Esophagus squamous epithelium (tissue), 5 donors: ENCODE results near the gene BCAM. TPM values are rescaled to one million over a fixed set of nuclear protein-coding genes. Genes with fewer than 3 reads are reported as not detected.
"Not testable (repeated sequence)": the region's sequence is repeated elsewhere in the genome, so short reads cannot be mapped to it uniquely, and the experiment has no call there.

Source experiments
- DNase-seq: peaks from one replicate; lab custom pipeline; 2025; lab: John Stamatoyannopoulos, UW
- H3K27ac ChIP-seq, 4 donors: fragments of 200-600 bp; sonication (generic); one replicate each; pipeline ENCODE4 v1.5.1; 2016 to 2019; ENCODE audit warnings: mild to moderate bottlenecking in 1 of 4
- H3K27me3 ChIP-seq, 4 donors: fragments of 200-600 bp; sonication (generic); 1 replicate in 3 of 4; 2 replicates in 1 of 4; pipeline versions ENCODE4 v1.5.1 to v1.6.0; 2017 to 2021; ENCODE audit warnings: antibody characterized with exemption in 1 of 4
- H3K36me3 ChIP-seq, 3 donors: fragments of 200-600 bp; sonication (generic); one replicate each; pipeline ENCODE4 v1.5.1; 2016 to 2019
- H3K4me1 ChIP-seq, 3 donors: fragments of 200-600 bp; sonication (generic); one replicate each; pipeline ENCODE4 v1.5.1; 2017 to 2019
- H3K4me3 ChIP-seq, 4 donors: fragments of 200-600 bp; sonication (generic); 1 replicate in 3 of 4; 2 replicates in 1 of 4; pipeline ENCODE4 v1.5.1; 2016 to 2019; ENCODE audit warnings: mild to moderate bottlenecking in 2 of 4, moderate library complexity in 1 of 4
- H3K9me3 ChIP-seq, 3 donors: fragments of 200-600 bp; sonication (generic); one replicate each; pipeline ENCODE4 v1.5.1; 2016 to 2019
- POLR2A ChIP-seq, 4 donors: fragments of 450-650 bp; IDR thresholded peaks; one replicate each; pipeline ENCODE4 v1.6.1; 2017; ENCODE audit warnings: antibody characterized with exemption in 4 of 4, mild to moderate bottlenecking in 4 of 4, moderate library complexity in 3 of 4
- WGBS, 2 donors: methylation state at CpG; one replicate each; pipeline ENCODE4 v1.1.5; 2018; 5-methylcytosine and 5-hydroxymethylcytosine counted together
- intact Hi-C: fragments of 100-400 bp; cut with DNase I; formaldehyde crosslinking; loops from one replicate; pipeline ENCODE4 v1.15.0; 2022
- total RNA-seq, 4 donors: library from RNA; depleted of rRNA; stranded (reverse); fragments of >200 nt; gene quantifications; one replicate each; pipeline ENCODE4 v1.1.0, GENCODE V29; 2016
- TF ChIP-seq, protein P1 (sequence below), 6 experiments: fragments of 450-650 bp in 4 of 6; fragments of 200-600 bp in 2 of 6; sonication (generic) in 2 of 6; IDR thresholded peaks; one replicate each; pipeline ENCODE4 v1.5.1; 2016 to 2019; ENCODE audit warnings: antibody characterized with exemption in 6 of 6, mild to moderate bottlenecking in 4 of 6, moderate library complexity in 4 of 6
- donor health status: DM: yes; HTN: yes; CAD: no.

Gene BCAM
- total RNA-seq, 4 donors from 2014 or later: 7.2 to 24.8 (median 17.6) TPM

DNA sequence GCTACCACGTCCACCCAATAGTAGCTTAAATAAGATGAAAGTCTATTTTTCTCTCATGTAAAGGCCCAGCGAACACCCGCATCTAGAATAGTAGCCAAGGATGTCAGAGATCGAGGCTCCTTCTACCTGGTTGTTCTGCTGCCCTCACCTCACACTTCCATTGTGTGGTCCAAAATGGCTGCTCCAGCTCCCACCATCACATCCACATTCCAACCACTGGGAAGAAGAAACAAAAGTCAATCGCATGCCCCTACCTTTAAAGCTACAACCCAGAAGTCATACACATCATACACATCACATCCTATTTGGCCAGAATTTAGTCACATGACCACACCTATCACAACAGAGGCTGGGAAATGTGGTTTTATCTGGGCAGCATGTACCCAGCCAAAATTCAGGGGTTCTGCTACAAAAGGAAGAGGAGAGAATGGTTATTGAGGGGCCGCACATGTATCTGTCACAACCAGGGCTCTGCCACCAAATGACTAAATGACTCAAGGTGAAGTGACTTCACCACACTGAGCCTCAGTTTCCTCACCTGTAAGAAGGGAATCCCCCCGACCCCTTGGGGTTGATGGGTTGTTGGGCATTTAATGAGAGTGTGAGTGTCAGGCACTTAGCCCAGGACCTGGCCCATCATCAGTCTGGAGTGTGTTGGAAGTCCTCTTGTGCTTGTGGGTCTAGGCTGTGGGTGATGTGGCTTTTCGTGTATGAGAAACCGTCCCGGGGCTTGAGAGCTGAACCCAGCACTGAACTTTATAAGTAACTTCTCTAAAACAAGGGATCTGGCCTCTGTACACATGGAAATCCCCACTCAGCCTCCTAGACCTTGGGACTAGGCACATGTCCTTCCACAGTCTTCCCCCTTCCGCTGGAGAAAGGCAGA is 41.4 kb upstream of the BCAM start:
- WGBS, 2 donors: 78 to 85% methylated on average over 8 of the region's 11 CpGs
- Histone ChIP-seq H3K9me3 (no peaks in the 10 kb centered on the region), H3K27me3 (no peaks in the 10 kb centered on the region), H3K27ac (no peak overlapping the region), H3K4me3 (no peak overlapping the region), H3K4me1 (peaks cover 0 to 19% (median 8%) of the 10 kb centered on the region in 3 donors), H3K36me3 (no peaks in the 10 kb centered on the region)
- intact Hi-C loops: no loop called here
- no peak for TF ChIP-seq POLR2A (IDR thresholded peaks at IDR 0.05)
- TF ChIP-seq, protein P1, sequence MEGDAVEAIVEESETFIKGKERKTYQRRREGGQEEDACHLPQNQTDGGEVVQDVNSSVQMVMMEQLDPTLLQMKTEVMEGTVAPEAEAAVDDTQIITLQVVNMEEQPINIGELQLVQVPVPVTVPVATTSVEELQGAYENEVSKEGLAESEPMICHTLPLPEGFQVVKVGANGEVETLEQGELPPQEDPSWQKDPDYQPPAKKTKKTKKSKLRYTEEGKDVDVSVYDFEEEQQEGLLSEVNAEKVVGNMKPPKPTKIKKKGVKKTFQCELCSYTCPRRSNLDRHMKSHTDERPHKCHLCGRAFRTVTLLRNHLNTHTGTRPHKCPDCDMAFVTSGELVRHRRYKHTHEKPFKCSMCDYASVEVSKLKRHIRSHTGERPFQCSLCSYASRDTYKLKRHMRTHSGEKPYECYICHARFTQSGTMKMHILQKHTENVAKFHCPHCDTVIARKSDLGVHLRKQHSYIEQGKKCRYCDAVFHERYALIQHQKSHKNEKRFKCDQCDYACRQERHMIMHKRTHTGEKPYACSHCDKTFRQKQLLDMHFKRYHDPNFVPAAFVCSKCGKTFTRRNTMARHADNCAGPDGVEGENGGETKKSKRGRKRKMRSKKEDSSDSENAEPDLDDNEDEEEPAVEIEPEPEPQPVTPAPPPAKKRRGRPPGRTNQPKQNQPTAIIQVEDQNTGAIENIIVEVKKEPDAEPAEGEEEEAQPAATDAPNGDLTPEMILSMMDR (IDR thresholded peaks at IDR 0.05): no peak
- no peak for DNase-seq

DNA sequence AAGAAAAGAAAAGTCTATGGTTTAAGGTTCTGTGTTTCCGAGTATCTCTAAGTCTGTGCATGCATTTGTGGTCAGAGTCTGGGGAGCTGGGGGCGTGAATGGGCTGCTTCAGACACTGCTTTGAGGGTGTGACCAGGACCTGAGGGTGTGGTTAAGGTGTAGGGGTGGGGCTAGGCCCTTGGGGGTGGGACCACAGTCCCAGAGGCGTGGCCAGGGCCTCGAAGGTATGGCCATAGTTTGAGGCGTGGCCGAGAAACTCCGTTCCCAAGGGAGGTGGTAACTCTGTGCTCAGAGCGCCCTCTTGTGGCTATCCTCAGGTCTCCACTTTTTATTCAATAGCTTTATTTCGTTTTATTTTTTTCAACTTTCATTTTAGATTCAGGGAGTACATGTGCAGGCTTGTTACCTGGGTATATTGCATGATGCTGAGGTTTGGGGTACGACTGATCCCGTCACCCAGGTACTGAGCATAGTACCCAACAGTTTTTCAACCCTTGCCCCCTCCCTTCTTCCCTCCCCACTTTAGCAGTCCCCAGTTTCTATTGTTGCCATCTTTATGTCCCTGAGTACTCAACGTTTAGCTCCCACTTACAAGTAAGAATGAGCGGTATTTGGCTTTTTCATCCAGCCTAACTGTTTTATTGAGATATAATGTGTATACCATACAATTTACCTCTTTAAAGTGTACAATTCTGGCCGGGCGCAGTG is 38.2 kb upstream of the BCAM start:
- peak overlapping the region in 3 of 4 donors; percentile 44 to 67 (median 48) for H3K27ac ChIP-seq
- H3K4me3 ChIP-seq: peak overlapping the region in 1 of 4 donors; percentile 28
- WGBS, 2 donors: 13% methylated on average over 15 of the region's 15 CpGs

DNA sequence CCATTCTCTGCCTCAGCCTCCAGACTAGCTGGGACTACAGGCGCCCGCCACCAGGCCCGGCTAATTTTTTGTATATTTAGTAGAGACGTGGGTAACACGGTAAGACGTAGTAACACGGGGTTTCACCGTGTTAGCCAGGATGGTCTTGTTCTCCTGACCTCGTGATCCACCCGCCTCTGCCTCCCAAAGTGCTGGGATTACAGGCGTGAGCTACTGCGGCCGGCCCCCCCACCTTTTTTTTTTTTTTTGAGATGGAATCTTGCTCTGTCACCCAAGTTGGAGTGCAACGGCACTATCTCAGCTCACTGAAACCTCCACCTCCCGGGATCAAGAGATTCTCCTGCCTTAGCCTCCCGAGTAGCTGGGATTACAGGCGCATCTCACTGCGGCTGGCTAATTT is 36.8 kb upstream of the BCAM start:
- H3K27me3 ChIP-seq, DNase-seq, H3K36me3 ChIP-seq, H3K9me3 ChIP-seq, H3K27ac ChIP-seq, H3K4me3 ChIP-seq: not testable (repeated sequence)
- peaks cover 10 to 48% (median 21%) of the 10 kb centered on the region in 3 donors for H3K4me1 ChIP-seq
- intact Hi-C loops: loop anchor here (5.0 kb wide), 1 partner anchor 50 kb away; no protein-coding TSS in a partner anchor
- 82 to 97% methylated on average over 5 to 14 of the region's 18 CpGs for WGBS, 2 donors

More for the DNA sequence above, 38.2 kb upstream of the BCAM start:
- Histone ChIP-seq H3K27me3 (no peaks in the 10 kb centered on the region), H3K9me3 (no peaks in the 10 kb centered on the region), H3K4me1 (peaks cover 4 to 35% (median 16%) of the 10 kb centered on the region in 3 donors), H3K36me3 (no peaks in the 10 kb centered on the region)
- intact Hi-C loops: loop anchor here (5.0 kb wide), 1 partner anchor 48 kb away; no protein-coding TSS in a partner anchor
- peak; percentile 83 for DNase-seq
- TF ChIP-seq, protein P1 (IDR thresholded peaks at IDR 0.05): peak; percentile 82 to 96 (median 92)
- TF ChIP-seq POLR2A (IDR thresholded peaks at IDR 0.05): no peak

DNA sequence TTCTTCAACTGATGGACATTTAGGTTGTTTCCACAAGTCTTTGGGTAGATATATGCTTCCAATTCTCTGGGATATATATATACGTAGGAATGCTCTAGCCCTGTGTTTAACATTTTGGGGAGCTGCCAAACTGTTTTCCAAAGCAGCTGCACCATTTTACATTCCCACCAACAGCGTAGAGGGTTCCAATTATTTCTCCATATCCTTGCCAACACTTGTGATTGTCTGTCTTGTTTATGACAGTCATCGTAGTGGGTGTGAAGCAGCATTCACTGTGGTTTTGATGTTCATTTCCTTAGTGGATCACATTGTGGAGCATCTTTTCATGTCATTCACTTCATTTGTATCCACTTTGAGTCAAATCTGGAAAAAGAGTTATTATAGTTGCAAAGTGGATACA is 35.9 kb upstream of the BCAM start:
- Histone ChIP-seq H3K27ac (no peak overlapping the region), H3K4me3 (no peak overlapping the region), H3K4me1 (peaks cover 15 to 56% (median 21%) of the 10 kb centered on the region in 3 donors), H3K9me3 (no peaks in the 10 kb centered on the region), H3K27me3 (peaks cover 0 to 7% (median 0%) of the 10 kb centered on the region in 4 donors), H3K36me3 (no peaks in the 10 kb centered on the region)
- TF ChIP-seq, protein P1 (IDR thresholded peaks at IDR 0.05): no peak
- no peak for TF ChIP-seq POLR2A (IDR thresholded peaks at IDR 0.05)
- WGBS, 2 donors: 36 to 46% methylated on average over 3 of the region's 3 CpGs
- no peak for DNase-seq
- intact Hi-C loops: loop anchor here (5.0 kb wide), 1 partner anchor 51 kb away; no protein-coding TSS in a partner anchor

DNA sequence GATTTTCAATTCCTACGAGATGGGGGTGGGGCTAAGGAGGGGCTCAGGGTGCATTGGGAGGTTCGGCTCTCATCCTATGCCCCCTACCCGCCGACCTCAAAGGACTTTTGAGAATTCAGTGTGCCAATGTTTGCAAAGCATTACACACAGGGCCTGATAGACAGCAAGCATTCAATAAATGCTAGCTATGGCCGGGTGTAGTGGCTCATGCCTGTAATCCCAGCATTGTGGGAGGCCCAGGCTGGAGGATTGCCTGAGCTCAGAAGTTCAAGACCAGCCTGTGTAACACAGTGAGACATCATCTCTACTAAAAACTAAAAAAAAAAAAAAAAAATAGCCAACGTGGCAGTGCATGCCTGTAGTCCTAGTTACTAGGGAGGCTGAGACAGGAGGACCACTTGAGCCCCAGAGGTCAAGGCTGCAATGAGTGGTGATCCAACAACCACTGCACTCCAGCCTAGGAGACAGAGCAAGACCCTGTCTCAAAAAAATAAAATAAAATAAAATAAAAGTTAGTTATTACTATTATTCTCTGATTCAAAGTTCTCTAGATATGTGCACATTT is 33.1 kb upstream of the BCAM start:
- peaks cover 0 to 5% (median 0%) of the 10 kb centered on the region in 3 donors for H3K36me3 ChIP-seq
- intact Hi-C loops: no loop called here
- WGBS, 2 donors: 38 to 50% methylated on average over 5 of the region's 6 CpGs
- H3K27ac ChIP-seq: peak overlapping the region in 3 of 4 donors; percentile 87 to 92 (median 91)
- no peak for DNase-seq
- no peak overlapping the region for H3K4me3 ChIP-seq
- no peak for TF ChIP-seq POLR2A (IDR thresholded peaks at IDR 0.05)
- TF ChIP-seq, protein P1 (IDR thresholded peaks at IDR 0.05): no peak
- H3K9me3 ChIP-seq: no peaks in the 10 kb centered on the region
- H3K4me1 ChIP-seq: peaks cover 15 to 69% (median 16%) of the 10 kb centered on the region in 3 donors
- peaks cover 0 to 9% (median 0%) of the 10 kb centered on the region in 4 donors for H3K27me3 ChIP-seq
